Measurements from ENCODE around the gene RIPOR2. TPM values are rescaled to one million over a fixed set of nuclear protein-coding genes. Genes with fewer than 3 reads are reported as not detected.
A peak's percentile ranks its signal among the peaks of the same experiment; 100 is the strongest.

Gene RIPOR2
- 100 to 1,000 TPM; 262 to 392 (median 334) TPM for polyA plus RNA-seq

- peak; percentile 68 to 72 (median 71) for DNase-seq
- H3K27ac Mint-ChIP-seq, result peak within 1 kb of the TSS; percentile 76 to 98 (median 90)
- H3K36me3 Mint-ChIP-seq, result peaks cover 7 to 37% (median 11%) of the 10 kb centered on the region in 3 donors
- H3K4me3 Mint-ChIP-seq, result peak within 1 kb of the TSS; percentile 99 to 100 (median 99)
- peaks cover 68 to 78% of the 10 kb centered on the region in 2 donors for H3K4me1 Mint-ChIP-seq
- peaks cover 0 to 2% (median 0%) of the 10 kb centered on the region in 6 donors for H3K9me3 Mint-ChIP-seq
- peaks cover 0 to 17% (median 7%) of the 10 kb centered on the region in 3 donors for H3K27me3 Mint-ChIP-seq (ENCODE audit: low read depth in 3 of 3)
Measured at GRCh38 chr6:24935366-24936152, at the start of gene RIPOR2. TSS of gene RIPOR2 (minus strand) at chr6:24935960. CDS start at chr6:24935898, 62 bp downstream.

- Mint-ChIP-seq H3K27ac (no peak overlapping the region), H3K9me3 (no peaks in the 10 kb centered on the region), H3K4me3 (no peak overlapping the region), H3K27me3 (ENCODE audit: low read depth in 3 of 3) (no peaks in the 10 kb centered on the region), H3K36me3 (peaks cover 17 to 29% (median 20%) of the 10 kb centered on the region in 3 donors), H3K4me1 (peaks cover 29 to 66% of the 10 kb centered on the region in 2 donors)
- no peak for DNase-seq
Measured at GRCh38 chr6:24985323-24985722, 49.6 kb upstream of the RIPOR2 start.

GRCh38 chr6:24982231-24982630 is 46.5 kb upstream of the RIPOR2 start:
- Mint-ChIP-seq H3K4me3 (no peak overlapping the region), H3K27ac (peak overlapping the region in 1 of 6 donors; percentile 3), H3K9me3 (no peaks in the 10 kb centered on the region), H3K36me3 (peaks cover 11 to 40% (median 15%) of the 10 kb centered on the region in 3 donors), H3K4me1 (peaks cover 32 to 79% of the 10 kb centered on the region in 2 donors), H3K27me3 (ENCODE audit: low read depth in 3 of 3) (peaks cover 0 to 1% (median 0%) of the 10 kb centered on the region in 3 donors)
- no peak for DNase-seq

GRCh38 chr6:24981386-24981760 is 45.6 kb upstream of the RIPOR2 start:
- H3K36me3 Mint-ChIP-seq, result peaks cover 7 to 33% (median 7%) of the 10 kb centered on the region in 3 donors
- no peaks in the 10 kb centered on the region for H3K9me3 Mint-ChIP-seq
- peaks cover 0 to 1% (median 0%) of the 10 kb centered on the region in 3 donors for H3K27me3 Mint-ChIP-seq (ENCODE audit: low read depth in 3 of 3)
- peaks cover 27 to 76% of the 10 kb centered on the region in 2 donors for H3K4me1 Mint-ChIP-seq
- no peak for DNase-seq
- H3K4me3 Mint-ChIP-seq, result no peak overlapping the region
- peak overlapping the region in 3 of 6 donors; percentile 6 to 34 (median 16) for H3K27ac Mint-ChIP-seq

- Mint-ChIP-seq H3K9me3 (no peaks in the 10 kb centered on the region), H3K27ac (peak overlapping the region in 4 of 6 donors; percentile 36 to 69 (median 54)), H3K4me3 (peak overlapping the region in 1 of 5 donors; percentile 14), H3K36me3 (peaks cover 5 to 29% (median 6%) of the 10 kb centered on the region in 3 donors), H3K27me3 (ENCODE audit: low read depth in 3 of 3) (peaks cover 0 to 1% (median 0%) of the 10 kb centered on the region in 3 donors), H3K4me1 (peaks cover 25 to 69% of the 10 kb centered on the region in 2 donors)
- no peak for DNase-seq
Measured at GRCh38 chr6:24980507-24981385, 45.0 kb upstream of the RIPOR2 start.

GRCh38 chr6:24979176-24979575 is 43.4 kb upstream of the RIPOR2 start:
- Mint-ChIP-seq H3K9me3 (no peaks in the 10 kb centered on the region), H3K27me3 (ENCODE audit: low read depth in 3 of 3) (peaks cover 0 to 1% (median 0%) of the 10 kb centered on the region in 3 donors), H3K27ac (peak overlapping the region in 2 of 6 donors; percentile 5 to 55), H3K4me3 (no peak overlapping the region), H3K36me3 (peaks cover 2 to 28% (median 5%) of the 10 kb centered on the region in 3 donors), H3K4me1 (peaks cover 33 to 71% of the 10 kb centered on the region in 2 donors)
- no peak for DNase-seq

GRCh38 chr6:24974182-24975171 is 38.7 kb upstream of the RIPOR2 start:
- peaks cover 0 to 2% (median 0%) of the 10 kb centered on the region in 6 donors for H3K9me3 Mint-ChIP-seq
- peak; percentile 28 to 51 (median 32) for DNase-seq
- peaks cover 0 to 2% (median 0%) of the 10 kb centered on the region in 3 donors for H3K27me3 Mint-ChIP-seq (ENCODE audit: low read depth in 3 of 3)
- H3K36me3 Mint-ChIP-seq, result peaks cover 0 to 15% (median 14%) of the 10 kb centered on the region in 3 donors
- H3K4me1 Mint-ChIP-seq, result peaks cover 54 to 89% of the 10 kb centered on the region in 2 donors
- peak overlapping the region; percentile 47 to 73 (median 66) for H3K4me3 Mint-ChIP-seq
- H3K27ac Mint-ChIP-seq, result peak overlapping the region; percentile 86 to 90 (median 89)

GRCh38 chr6:24972311-24972958 is 36.7 kb upstream of the RIPOR2 start:
- Mint-ChIP-seq H3K9me3 (peaks cover 0 to 2% (median 0%) of the 10 kb centered on the region in 6 donors), H3K36me3 (peaks cover 0 to 14% (median 0%) of the 10 kb centered on the region in 3 donors), H3K27me3 (ENCODE audit: low read depth in 3 of 3) (peaks cover 0 to 1% (median 0%) of the 10 kb centered on the region in 3 donors), H3K4me1 (peaks cover 72 to 89% of the 10 kb centered on the region in 2 donors), H3K4me3 (peak overlapping the region in 1 of 5 donors; percentile 53), H3K27ac (peak overlapping the region; percentile 74 to 90 (median 89))
- DNase-seq, result no peak

- Mint-ChIP-seq H3K27ac (peak overlapping the region in 4 of 6 donors; percentile 20 to 95 (median 66)), H3K36me3 (peaks cover 0 to 15% (median 3%) of the 10 kb centered on the region in 3 donors), H3K4me1 (peaks cover 84 to 95% of the 10 kb centered on the region in 2 donors), H3K9me3 (peaks cover 0 to 2% (median 0%) of the 10 kb centered on the region in 6 donors), H3K27me3 (ENCODE audit: low read depth in 3 of 3) (peaks cover 0 to 1% (median 0%) of the 10 kb centered on the region in 3 donors), H3K4me3 (no peak overlapping the region)
- DNase-seq, result no peak
Measured at GRCh38 chr6:24971067-24971466, 35.3 kb upstream of the RIPOR2 start.

- peaks cover 84 to 98% of the 10 kb centered on the region in 2 donors for H3K4me1 Mint-ChIP-seq
- peak in 1 of 3 donors; percentile 15 for DNase-seq
- H3K36me3 Mint-ChIP-seq, result peaks cover under 1 to 19% (median 3%) of the 10 kb centered on the region in 3 donors
- peaks cover 0 to 2% (median 1%) of the 10 kb centered on the region in 3 donors for H3K27me3 Mint-ChIP-seq (ENCODE audit: low read depth in 3 of 3)
- peak overlapping the region; percentile 83 to 95 (median 91) for H3K27ac Mint-ChIP-seq
- peak overlapping the region; percentile 36 to 85 (median 75) for H3K4me3 Mint-ChIP-seq
- peaks cover 0 to 2% (median 0%) of the 10 kb centered on the region in 6 donors for H3K9me3 Mint-ChIP-seq
Measured at GRCh38 chr6:24969343-24969860, 33.6 kb upstream of the RIPOR2 start.

- Mint-ChIP-seq H3K4me3 (peak overlapping the region; percentile 36 to 85 (median 75)), H3K27ac (peak overlapping the region; percentile 83 to 95 (median 91)), H3K27me3 (ENCODE audit: low read depth in 3 of 3) (peaks cover 0 to 2% (median 1%) of the 10 kb centered on the region in 3 donors), H3K36me3 (peaks cover 3 to 23% (median 7%) of the 10 kb centered on the region in 3 donors), H3K4me1 (peaks cover 84 to 98% of the 10 kb centered on the region in 2 donors), H3K9me3 (peaks cover 0 to 2% (median 0%) of the 10 kb centered on the region in 6 donors)
- DNase-seq, result peak in 2 of 3 donors; percentile 35 to 38
Measured at GRCh38 chr6:24968783-24969182, 33.0 kb upstream of the RIPOR2 start.

Data from immature natural killer cell (primary cell).